Parathyroid adenoma (tissue), 2 donors: ENCODE data around the gene LRP1B.

Source experiments
- H2AFZ ChIP-seq: fragments of 300-600 bp; sonication (generic); one replicate; pipeline ENCODE4 v1.7.0; 2017; ENCODE audit warnings: antibody characterized with exemption, mild to moderate bottlenecking
- H3K27ac ChIP-seq: fragments of 300-600 bp; sonication (generic); one replicate; pipeline ENCODE4 v1.7.0; 2017
- H3K27me3 ChIP-seq: fragments of 300-600 bp; sonication (generic); one replicate; pipeline ENCODE4 v1.7.0; 2017; ENCODE audit warnings: low read length; ENCODE audit not compliant: control insufficient read depth, insufficient read depth
- H3K36me3 ChIP-seq: fragments of 300-600 bp; sonication (generic); one replicate; pipeline ENCODE4 v1.7.0; 2017; ENCODE audit warnings: low read length; ENCODE audit not compliant: control insufficient read depth, insufficient read depth
- H3K4me1 ChIP-seq: fragments of 300-600 bp; sonication (generic); one replicate; pipeline ENCODE4 v1.7.0; 2017; ENCODE audit warnings: control low read depth
- H3K4me2 ChIP-seq: fragments of 300-600 bp; sonication (generic); one replicate; pipeline ENCODE4 v1.7.0; 2017; ENCODE audit warnings: low read length
- H3K4me3 ChIP-seq: fragments of 300-600 bp; sonication (generic); one replicate; pipeline ENCODE4 v1.7.0; 2017; ENCODE audit warnings: low read depth, low read length
- H3K79me2 ChIP-seq: fragments of 300-600 bp; sonication (generic); one replicate; pipeline ENCODE4 v1.7.0; 2017; ENCODE audit warnings: control low read depth
- H3K9ac ChIP-seq: fragments of 300-600 bp; sonication (generic); one replicate; pipeline ENCODE4 v1.7.0; 2017; ENCODE audit warnings: mild to moderate bottlenecking
- H3K9me3 ChIP-seq: fragments of 300-600 bp; sonication (generic); one replicate; pipeline ENCODE4 v1.7.0; 2017; ENCODE audit warnings: low read length; ENCODE audit not compliant: control insufficient read depth
- CTCF ChIP-seq: fragments of 300-600 bp; sonication (generic); IDR thresholded peaks from one replicate; pipeline ENCODE4 v1.7.0; 2017; ENCODE audit warnings: antibody characterized with exemption, mild to moderate bottlenecking
- donor health status: primary hyperparathyroidism.

Gene LRP1B

GRCh38 chr2:141736466-141736865 lies 394.4 kb downstream of the LRP1B start:
- no peak overlapping the region for H2AFZ ChIP-seq
- TF ChIP-seq CTCF, result no peak

GRCh38 chr2:141728886-141729285 lies 401.9 kb downstream of the LRP1B start:
- H3K9me3 ChIP-seq, result no peaks in the 10 kb centered on the region
- no peak for TF ChIP-seq CTCF
- no peak overlapping the region for H2AFZ ChIP-seq
- no peak overlapping the region for H3K4me2 ChIP-seq
- H3K27ac ChIP-seq, result no peak overlapping the region
- H3K4me1 ChIP-seq, result no peaks in the 10 kb centered on the region
- no peaks in the 10 kb centered on the region for H3K79me2 ChIP-seq
- H3K9ac ChIP-seq, result no peak overlapping the region
- H3K4me3 ChIP-seq, result no peak overlapping the region
- no peaks in the 10 kb centered on the region for H3K36me3 ChIP-seq
- no peaks in the 10 kb centered on the region for H3K27me3 ChIP-seq

More at GRCh38 chr2:141736466-141736865, 394.4 kb downstream of the LRP1B start:
- H3K27me3 ChIP-seq, result no peaks in the 10 kb centered on the region
- H3K79me2 ChIP-seq, result no peaks in the 10 kb centered on the region
- no peaks in the 10 kb centered on the region for H3K4me1 ChIP-seq
- no peak overlapping the region for H3K4me2 ChIP-seq
- H3K27ac ChIP-seq, result no peak overlapping the region
- no peaks in the 10 kb centered on the region for H3K9me3 ChIP-seq
- H3K9ac ChIP-seq, result no peak overlapping the region
- H3K36me3 ChIP-seq, result no peaks in the 10 kb centered on the region
- H3K4me3 ChIP-seq, result no peak overlapping the region

GRCh38 chr2:141728142-141728541 lies 402.7 kb downstream of the LRP1B start:
- no peaks in the 10 kb centered on the region for H3K9me3 ChIP-seq
- no peak overlapping the region for H2AFZ ChIP-seq
- H3K4me3 ChIP-seq, result no peak overlapping the region
- no peaks in the 10 kb centered on the region for H3K36me3 ChIP-seq
- no peak overlapping the region for H3K9ac ChIP-seq
- H3K27ac ChIP-seq, result no peak overlapping the region
- H3K27me3 ChIP-seq, result no peaks in the 10 kb centered on the region
- no peaks in the 10 kb centered on the region for H3K79me2 ChIP-seq
- no peak overlapping the region for H3K4me2 ChIP-seq
- no peaks in the 10 kb centered on the region for H3K4me1 ChIP-seq
- no peak for TF ChIP-seq CTCF

GRCh38 chr2:141724426-141724825 lies 406.4 kb downstream of the LRP1B start:
- Histone ChIP-seq H2AFZ (no peak overlapping the region), H3K4me2 (no peak overlapping the region), H3K79me2 (no peaks in the 10 kb centered on the region), H3K27ac (no peak overlapping the region), H3K27me3 (no peaks in the 10 kb centered on the region), H3K4me3 (no peak overlapping the region), H3K9ac (no peak overlapping the region), H3K4me1 (no peaks in the 10 kb centered on the region), H3K36me3 (no peaks in the 10 kb centered on the region), H3K9me3 (no peaks in the 10 kb centered on the region)
- TF ChIP-seq CTCF, result no peak

- Histone ChIP-seq H3K27ac (no peak overlapping the region), H3K9ac (no peak overlapping the region), H3K4me3 (no peak overlapping the region), H3K4me2 (no peak overlapping the region), H2AFZ (no peak overlapping the region), H3K27me3 (no peaks in the 10 kb centered on the region), H3K9me3 (no peaks in the 10 kb centered on the region), H3K4me1 (no peaks in the 10 kb centered on the region), H3K36me3 (no peaks in the 10 kb centered on the region), H3K79me2 (no peaks in the 10 kb centered on the region)
- TF ChIP-seq CTCF, result no peak
Observed at GRCh38 chr2:141723814-141724213, 407.0 kb downstream of the LRP1B start.
